Measurements from ENCODE around the gene SLC22A14.

The SLC22A14 gene

GRCh38 chr3:38297947-38298711 lies 16.0 kb downstream of the SLC22A14 start:
- FAIRE-seq: no peak
- peak; percentile 31 for TF ChIP-seq CTCF (IDR thresholded peaks at IDR 0.05; ENCODE audit: insufficient read depth, missing control alignments)
- DNase-seq (ENCODE audit: insufficient read length, low spot score): no peak

- DNase-seq (ENCODE audit: insufficient read length, low spot score) (no peak), FAIRE-seq (no peak)
- no peak for TF ChIP-seq CTCF (IDR thresholded peaks at IDR 0.05; ENCODE audit: insufficient read depth, missing control alignments)
Observed at GRCh38 chr3:38306941-38307340, 24.8 kb downstream of the SLC22A14 start.

GRCh38 chr3:38307599-38307998 lies 25.5 kb downstream of the SLC22A14 start:
- FAIRE-seq (no peak), DNase-seq (ENCODE audit: insufficient read length, low spot score) (no peak)
- no peak for TF ChIP-seq CTCF (IDR thresholded peaks at IDR 0.05; ENCODE audit: insufficient read depth, missing control alignments)

DNA sequence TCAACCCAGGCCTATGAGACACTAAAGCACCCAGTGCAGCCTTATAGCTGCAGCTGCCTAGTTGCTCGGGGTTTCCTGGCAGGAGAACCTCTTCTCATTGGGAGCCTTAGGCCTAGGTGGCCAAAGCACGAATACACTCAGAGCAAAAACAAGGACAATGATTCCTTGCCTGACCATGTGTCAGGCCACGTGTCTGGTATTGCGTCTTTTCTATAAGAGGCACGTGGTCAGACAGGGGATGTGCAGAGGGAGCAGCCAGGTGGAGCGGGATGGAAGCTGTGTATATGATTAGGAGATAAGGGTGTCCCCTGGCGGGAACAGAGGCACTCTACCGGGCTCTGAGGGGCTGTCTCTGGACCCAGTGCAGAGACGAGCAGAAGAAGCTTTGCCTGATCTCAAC lies 26.4 kb downstream of the SLC22A14 start:
- DNase-seq (ENCODE audit: insufficient read length, low spot score) (no peak), FAIRE-seq (no peak)
- TF ChIP-seq CTCF (IDR thresholded peaks at IDR 0.05; ENCODE audit: insufficient read depth, missing control alignments): no peak

DNA sequence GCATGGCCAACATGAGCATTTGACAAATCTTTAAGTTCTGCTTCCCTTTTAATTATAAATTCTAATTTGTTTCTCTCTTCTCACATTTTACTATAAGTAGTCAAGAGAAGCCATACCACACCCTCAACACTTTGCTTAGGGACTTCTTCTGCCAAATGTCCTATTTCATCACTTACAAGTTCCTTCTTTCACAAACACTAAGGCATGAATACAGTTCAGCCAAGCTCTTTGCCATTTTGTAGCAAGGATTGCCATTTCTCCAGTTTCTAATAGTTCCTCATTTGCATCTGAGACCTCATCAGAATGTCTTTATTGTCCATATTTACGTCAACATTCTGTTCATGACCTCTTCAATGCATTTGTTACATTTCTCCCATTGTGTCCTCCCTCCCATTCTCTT lies 29.4 kb downstream of the SLC22A14 start:
- TF ChIP-seq CTCF (IDR thresholded peaks at IDR 0.05; ENCODE audit: insufficient read depth, missing control alignments): no peak
- DNase-seq (ENCODE audit: insufficient read length, low spot score): no peak

GRCh38 chr3:38311941-38312340 lies 29.8 kb downstream of the SLC22A14 start:
- no peak for TF ChIP-seq CTCF (IDR thresholded peaks at IDR 0.05; ENCODE audit: insufficient read depth, missing control alignments)
- DNase-seq (ENCODE audit: insufficient read length, low spot score) (no peak), FAIRE-seq (no peak)

More for the DNA sequence above, 29.4 kb downstream of the SLC22A14 start:
- FAIRE-seq: no peak

GRCh38 chr3:38312356-38312755 lies 30.3 kb downstream of the SLC22A14 start:
- FAIRE-seq (no peak), DNase-seq (ENCODE audit: insufficient read length, low spot score) (no peak)

More at GRCh38 chr3:38312356-38312755, 30.3 kb downstream of the SLC22A14 start:
- TF ChIP-seq CTCF (IDR thresholded peaks at IDR 0.05; ENCODE audit: insufficient read depth, missing control alignments): no peak
